Endothelial cell of umbilical vein (primary cell): ENCODE results near the gene PACSIN2. TPM values are rescaled to one million over a fixed set of nuclear protein-coding genes. Genes with fewer than 3 reads are reported as not detected.

Experiments
- BruUV-seq: library from RNA; stranded (reverse); fragments of 400-500 nt; replicated peaks from 2 replicates; lab custom pipeline; 2021; lab: Mats Ljungman, UMichigan
- CTCF ChIA-PET: fragments of 300-600, 350-600 bp; sonication (Branson Sonifier 250); formaldehyde crosslinking; loops from one replicate; lab custom pipeline; 2021; ENCODE audit warnings: antibody characterized with exemption, inconsistent platforms; lab: Charles Lee
- POLR2A ChIA-PET: fragments of 300-600, 350-600 bp; sonication (Branson Sonifier 250); formaldehyde crosslinking; loops from one replicate; lab custom pipeline; 2021; ENCODE audit warnings: antibody characterized with exemption, inconsistent platforms; lab: Charles Lee
- DNase-seq: peaks from one replicate; pipeline ENCODE4 v3.0.0-alpha.2; 2011; ENCODE audit warnings: low read depth, low spot score
- FAIRE-seq: peaks from 2 replicates; lab custom pipeline; 2011; peaks lifted over from hg19 to GRCh38; lab: Jason Lieb, UNC
- H2AFZ ChIP-seq: 2 replicates; pipeline ENCODE4 v1.6.0; 2012; ENCODE audit warnings: low read depth, low read length, control low read depth, inconsistent platforms
- H3K27ac ChIP-seq: 2 replicates; pipeline ENCODE4 v1.5.1; 2011; ENCODE audit warnings: low read depth, mild to moderate bottlenecking, control low read depth, low read length, moderate library complexity; ENCODE audit not compliant: insufficient read depth
- H3K27me3 ChIP-seq, 2 experiments: 2 replicates each; pipeline versions ENCODE4 v1.6.0 to v1.6.1; 2011; ENCODE audit warnings: low read length in 2 of 2, mixed read lengths in 1 of 2; ENCODE audit not compliant: control insufficient read depth in 2 of 2, insufficient read depth in 2 of 2
- H3K36me3 ChIP-seq, 2 experiments: 2 replicates in 1 of 2; 3 replicates in 1 of 2; pipeline ENCODE4 v1.5.1; 2011; ENCODE audit warnings: low read length in 2 of 2, mild to moderate bottlenecking in 1 of 2, moderate library complexity in 1 of 2; ENCODE audit not compliant: control insufficient read depth in 2 of 2, insufficient read depth in 2 of 2; ENCODE audit errors: extremely low read depth in 1 of 2
- H3K4me1 ChIP-seq: 3 replicates; pipeline ENCODE4 v1.5.1; 2011; ENCODE audit warnings: mild to moderate bottlenecking, low read length; ENCODE audit not compliant: control insufficient read depth, insufficient read depth; ENCODE audit errors: extremely low read depth
- H3K4me2 ChIP-seq: 2 replicates; pipeline ENCODE4 v1.6.1; 2011; ENCODE audit warnings: low read length, control low read depth, mixed read lengths; ENCODE audit not compliant: insufficient read depth
- H3K4me3 ChIP-seq, 3 experiments: fragments of 200-600 bp in 1 of 3; sonication (generic), shearing (Covaris generic) in 1 of 3; replicated peaks in 1 of 3; 2 replicates each; pipeline ENCODE4 v1.5.1; 2011 to 2016; ENCODE audit warnings: control low read depth in 3 of 3, low read length in 3 of 3, mild to moderate bottlenecking in 2 of 3, inconsistent platforms in 1 of 3, low read depth in 1 of 3, moderate library complexity in 1 of 3; ENCODE audit not compliant: insufficient read depth in 1 of 3
- H3K79me2 ChIP-seq: 2 replicates; pipeline ENCODE4 v1.6.0; 2012; ENCODE audit warnings: low read length, inconsistent platforms; ENCODE audit not compliant: control insufficient read depth, insufficient read depth
- H3K9ac ChIP-seq: replicated peaks from 2 replicates; pipeline ENCODE3; 2011; ENCODE audit warnings: low read length, control low read depth; ENCODE audit not compliant: insufficient read depth; ENCODE audit errors: extremely low read depth
- H3K9me1 ChIP-seq: replicated peaks from 3 replicates; pipeline ENCODE4 v1.6.0; 2011; ENCODE audit warnings: mild to moderate bottlenecking, low read length; ENCODE audit not compliant: control insufficient read depth, insufficient read depth; ENCODE audit errors: extremely low read depth
- H3K9me3 ChIP-seq: replicated peaks from 2 replicates; pipeline ENCODE4 v1.5.1; 2012; ENCODE audit warnings: low read length, inconsistent platforms; ENCODE audit not compliant: control insufficient read depth, insufficient read depth
- H4K20me1 ChIP-seq: replicated peaks from 2 replicates; pipeline ENCODE3; 2011; ENCODE audit warnings: mild to moderate bottlenecking, low read length; ENCODE audit not compliant: control insufficient read depth, insufficient read depth; ENCODE audit errors: extremely low read depth
- EZH2 ChIP-seq: IDR thresholded peaks from 2 replicates; pipeline ENCODE4 v1.6.1; 2012; ENCODE audit warnings: borderline replicate concordance, low read depth, mild to moderate bottlenecking, moderate library complexity, low read length, inconsistent platforms; ENCODE audit not compliant: severe bottlenecking
- FOS ChIP-seq: IDR thresholded peaks from 2 replicates; pipeline ENCODE4 v1.6.1; 2011; ENCODE audit warnings: mild to moderate bottlenecking, low read length, moderate library complexity, borderline replicate concordance; ENCODE audit not compliant: insufficient read depth
- GATA2 ChIP-seq: IDR thresholded peaks from 2 replicates; pipeline ENCODE4 v1.7.0; 2011; ENCODE audit warnings: low read depth, mild to moderate bottlenecking, moderate library complexity, mixed read lengths, low read length; ENCODE audit not compliant: insufficient read length, insufficient read depth
- JUN ChIP-seq: IDR thresholded peaks from 2 replicates; pipeline ENCODE4 v1.6.1; 2011; ENCODE audit warnings: borderline replicate concordance, low read depth; ENCODE audit not compliant: insufficient read length, insufficient read depth
- MYC ChIP-seq: IDR thresholded peaks from one replicate; pipeline ENCODE4 v1.6.1; 2011; ENCODE audit warnings: mild to moderate bottlenecking, low read depth, low read length
- POLR2A ChIP-seq: IDR thresholded peaks from 2 replicates; pipeline ENCODE4 v1.6.1; 2012; ENCODE audit warnings: low read depth, mild to moderate bottlenecking, control low read depth, low read length
- POLR2AphosphoS5 ChIP-seq: IDR thresholded peaks from 2 replicates; pipeline ENCODE4 v1.6.1; 2012; ENCODE audit warnings: low read depth, mild to moderate bottlenecking, control low read depth, low read length, moderate library complexity; ENCODE audit not compliant: insufficient read depth
- dilution Hi-C: fragments of 300-500 bp; cut with MboI; formaldehyde crosslinking; loops from one replicate; pipeline ENCODE4 v1.15.0; 2019; ENCODE audit warnings: low sequenced_read_pairs; ENCODE audit not compliant: extremely low pct_ligation_motif_present
- intact Hi-C: fragments of 100-400 bp; cut with micrococcal nuclease; formaldehyde crosslinking; loops from one replicate; pipeline ENCODE4 v1.10.0; 2022
- polyA plus RNA-seq, 4 experiments: library from polyadenylated mRNA; depleted of rRNA in 3 of 4; stranded (reverse) in 3 of 4; unstranded in 1 of 4; fragments of >200 nt; gene quantifications; 2 replicates each; pipeline versions ENCODE4 v1.2.1 to v1.2.3, GENCODE V29; 2011 to 2012; ENCODE audit warnings: missing spikeins in 1 of 4
- total RNA-seq: library from RNA; stranded (reverse); gene quantifications from 2 replicates; pipeline ENCODE4 v1.2.3, GENCODE V29; 2021
- TF ChIP-seq, protein P1 (sequence below): IDR thresholded peaks from 2 replicates; pipeline ENCODE4 v1.6.1; 2011; ENCODE audit not compliant: insufficient read depth, insufficient read length
- TF ChIP-seq, protein P2 (sequence below), 2 donors: IDR thresholded peaks; 1 replicate in 1 of 2; 2 replicates in 1 of 2; pipeline ENCODE4 v1.5.1; 2011; ENCODE audit warnings: low read length in 2 of 2, mild to moderate bottlenecking in 2 of 2, moderate library complexity in 2 of 2, control low read depth in 1 of 2, inconsistent platforms in 1 of 2, low read depth in 1 of 2; ENCODE audit not compliant: insufficient read depth in 1 of 2; ENCODE audit errors: extremely low read depth in 1 of 2

The PACSIN2 gene
- total and polyA plus RNA-seq, 2 donors (not counting 3 experiments of a cell fraction or from before 2014, with no cell fraction given) = 46.2 to 64.5 TPM

DNA sequence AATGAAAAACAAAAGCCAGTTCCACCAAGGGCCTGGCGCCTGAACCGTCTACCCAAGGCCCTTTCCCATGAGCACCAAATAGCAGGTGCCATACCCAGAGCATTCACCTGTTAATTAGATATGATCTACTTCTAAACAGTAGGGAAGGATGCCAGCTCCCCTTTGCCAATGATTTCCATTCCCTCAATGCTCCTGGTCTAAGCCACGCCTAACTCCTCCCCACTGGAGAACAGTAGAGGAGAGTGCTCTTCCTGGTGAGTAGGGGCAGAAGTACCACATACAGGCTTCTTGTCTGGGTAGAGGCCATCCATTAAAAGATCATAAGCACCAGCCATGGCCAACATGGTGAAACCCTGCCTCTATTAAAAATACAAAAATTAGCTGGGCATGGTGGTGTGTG, 40.7 kb downstream of the PACSIN2 start:
- no peak overlapping the region for H3K9ac ChIP-seq
- no peak overlapping the region for H2AFZ ChIP-seq
- ChIA-PET POLR2A (no interaction called here), CTCF (interaction anchor here (5.4 kb wide), 1 partner anchor 16 kb away, joined by 18 read pairs; no protein-coding TSS in a partner anchor)
- no TSS peak for BruUV-seq
- no peaks in the 10 kb centered on the region for H3K9me3 ChIP-seq
- no peaks in the 10 kb centered on the region for H3K9me1 ChIP-seq
- H3K4me3 ChIP-seq = no peak overlapping the region
- FAIRE-seq (no peak), DNase-seq (no peak)
- TF ChIP-seq POLR2A = no peak
- H3K27me3 ChIP-seq = no peaks in the 10 kb centered on the region
- H3K4me1 ChIP-seq = peaks cover 11% of the 10 kb centered on the region
- no peak overlapping the region for H3K27ac ChIP-seq
- no peaks in the 10 kb centered on the region for H3K36me3 ChIP-seq
- dilution Hi-C loops = no loop called here
- peaks cover 40% of the 10 kb centered on the region for H3K79me2 ChIP-seq
- H4K20me1 ChIP-seq = peaks cover 4% of the 10 kb centered on the region
- intact Hi-C loops = no loop called here
- no peak overlapping the region for H3K4me2 ChIP-seq

DNA sequence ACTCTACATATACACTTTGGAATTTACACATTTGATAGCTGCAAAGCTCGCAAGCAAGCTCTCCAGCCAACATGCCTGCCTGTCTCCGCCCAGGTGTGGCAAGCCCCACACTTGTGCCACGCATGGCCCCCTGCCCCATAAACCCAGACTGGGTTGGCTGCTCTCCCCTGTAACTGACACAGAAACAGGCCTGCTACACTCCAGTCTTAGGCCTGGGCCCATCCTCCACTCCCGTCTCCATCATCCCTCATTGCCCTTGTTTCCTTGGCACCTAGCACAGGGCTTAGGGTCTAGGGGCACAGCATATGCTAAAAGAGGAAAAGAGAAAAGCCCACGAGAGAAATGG, 41.4 kb downstream of the PACSIN2 start:
- H4K20me1 ChIP-seq = peaks cover 4% of the 10 kb centered on the region
- CTCF ChIA-PET = no interaction called here
- H3K9me1 ChIP-seq = no peaks in the 10 kb centered on the region
- H3K4me1 ChIP-seq = peaks cover 4% of the 10 kb centered on the region
- no TSS peak for BruUV-seq
- no peaks in the 10 kb centered on the region for H3K36me3 ChIP-seq
- FAIRE-seq (no peak), DNase-seq (no peak)
- intact Hi-C loops = loop anchor here (2.0 kb wide), 1 partner anchor 41 kb away; no protein-coding TSS in a partner anchor
- dilution Hi-C loops = no loop called here
- no peak overlapping the region for H3K4me3 ChIP-seq
- H3K27ac ChIP-seq = no peak overlapping the region
- POLR2A ChIA-PET = no interaction called here
- no peak overlapping the region for H3K9ac ChIP-seq
- TF ChIP-seq, protein P1, sequence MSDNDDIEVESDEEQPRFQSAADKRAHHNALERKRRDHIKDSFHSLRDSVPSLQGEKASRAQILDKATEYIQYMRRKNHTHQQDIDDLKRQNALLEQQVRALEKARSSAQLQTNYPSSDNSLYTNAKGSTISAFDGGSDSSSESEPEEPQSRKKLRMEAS = no peak
- TF ChIP-seq MYC (no peak), GATA2 (no peak), POLR2A (no peak), POLR2AphosphoS5 (no peak), FOS (no peak), EZH2 (no peak), JUN (no peak)
- TF ChIP-seq, protein P2, sequence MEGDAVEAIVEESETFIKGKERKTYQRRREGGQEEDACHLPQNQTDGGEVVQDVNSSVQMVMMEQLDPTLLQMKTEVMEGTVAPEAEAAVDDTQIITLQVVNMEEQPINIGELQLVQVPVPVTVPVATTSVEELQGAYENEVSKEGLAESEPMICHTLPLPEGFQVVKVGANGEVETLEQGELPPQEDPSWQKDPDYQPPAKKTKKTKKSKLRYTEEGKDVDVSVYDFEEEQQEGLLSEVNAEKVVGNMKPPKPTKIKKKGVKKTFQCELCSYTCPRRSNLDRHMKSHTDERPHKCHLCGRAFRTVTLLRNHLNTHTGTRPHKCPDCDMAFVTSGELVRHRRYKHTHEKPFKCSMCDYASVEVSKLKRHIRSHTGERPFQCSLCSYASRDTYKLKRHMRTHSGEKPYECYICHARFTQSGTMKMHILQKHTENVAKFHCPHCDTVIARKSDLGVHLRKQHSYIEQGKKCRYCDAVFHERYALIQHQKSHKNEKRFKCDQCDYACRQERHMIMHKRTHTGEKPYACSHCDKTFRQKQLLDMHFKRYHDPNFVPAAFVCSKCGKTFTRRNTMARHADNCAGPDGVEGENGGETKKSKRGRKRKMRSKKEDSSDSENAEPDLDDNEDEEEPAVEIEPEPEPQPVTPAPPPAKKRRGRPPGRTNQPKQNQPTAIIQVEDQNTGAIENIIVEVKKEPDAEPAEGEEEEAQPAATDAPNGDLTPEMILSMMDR (IDR thresholded peaks at IDR 0.05; ENCODE audit: extremely low read depth in 1 of 2, insufficient read depth in 1 of 2, low read depth in 1 of 2, low read length in 2 of 2) = no peak
- H3K4me2 ChIP-seq = no peak overlapping the region
- H3K79me2 ChIP-seq = peaks cover 43% of the 10 kb centered on the region
- H2AFZ ChIP-seq = no peak overlapping the region
- no peaks in the 10 kb centered on the region for H3K9me3 ChIP-seq
- H3K27me3 ChIP-seq = no peaks in the 10 kb centered on the region
